ENCODE results near the gene CCDC17. TPM values are rescaled to one million over a fixed set of nuclear protein-coding genes. Genes with fewer than 3 reads are reported as not detected.

Gene CCDC17
- total and polyA plus RNA-seq, 2 of the 8 experiments (the other 6 are each of a cell fraction or from before 2014, with no cell fraction given): 0.95 to 2.0 TPM

DNA sequence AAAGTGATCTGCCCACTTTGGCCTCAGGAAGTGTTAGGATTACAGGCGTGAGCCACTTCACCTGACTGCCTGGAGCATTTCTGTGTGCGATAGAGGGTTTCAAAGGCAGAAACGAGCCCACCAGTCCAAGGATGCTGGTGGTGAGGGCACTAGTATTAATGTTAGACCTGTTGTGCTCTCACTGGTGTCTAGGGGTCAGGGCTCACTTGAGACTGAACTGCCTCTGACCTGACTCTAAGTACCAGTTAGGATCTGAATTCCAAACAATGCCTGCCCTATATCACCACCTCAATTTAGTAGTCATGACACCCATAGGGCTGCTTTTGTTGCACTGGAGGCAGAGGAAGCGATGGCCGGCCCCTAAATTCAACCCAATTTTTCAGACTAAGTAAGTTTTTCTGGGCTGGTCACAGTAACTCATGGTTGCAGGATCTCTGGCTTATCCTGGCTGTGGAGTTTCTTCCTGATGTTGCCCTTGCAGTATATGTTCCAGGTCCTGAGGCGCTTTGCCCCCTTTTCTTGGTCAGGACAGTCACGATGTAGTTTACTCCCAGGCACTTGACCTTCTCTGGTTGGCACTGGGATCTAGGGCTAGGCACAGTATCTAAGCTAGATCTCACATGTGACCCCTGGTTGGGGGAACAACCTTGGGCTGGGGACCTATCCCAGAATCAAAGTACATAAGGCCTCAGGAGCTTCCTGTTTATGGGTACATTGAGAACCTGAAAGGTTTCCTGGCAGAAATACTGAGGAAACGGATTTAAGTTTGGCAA, 4.5 kb downstream of the CCDC17 start (continued):
- TF ChIP-seq, protein P1, sequence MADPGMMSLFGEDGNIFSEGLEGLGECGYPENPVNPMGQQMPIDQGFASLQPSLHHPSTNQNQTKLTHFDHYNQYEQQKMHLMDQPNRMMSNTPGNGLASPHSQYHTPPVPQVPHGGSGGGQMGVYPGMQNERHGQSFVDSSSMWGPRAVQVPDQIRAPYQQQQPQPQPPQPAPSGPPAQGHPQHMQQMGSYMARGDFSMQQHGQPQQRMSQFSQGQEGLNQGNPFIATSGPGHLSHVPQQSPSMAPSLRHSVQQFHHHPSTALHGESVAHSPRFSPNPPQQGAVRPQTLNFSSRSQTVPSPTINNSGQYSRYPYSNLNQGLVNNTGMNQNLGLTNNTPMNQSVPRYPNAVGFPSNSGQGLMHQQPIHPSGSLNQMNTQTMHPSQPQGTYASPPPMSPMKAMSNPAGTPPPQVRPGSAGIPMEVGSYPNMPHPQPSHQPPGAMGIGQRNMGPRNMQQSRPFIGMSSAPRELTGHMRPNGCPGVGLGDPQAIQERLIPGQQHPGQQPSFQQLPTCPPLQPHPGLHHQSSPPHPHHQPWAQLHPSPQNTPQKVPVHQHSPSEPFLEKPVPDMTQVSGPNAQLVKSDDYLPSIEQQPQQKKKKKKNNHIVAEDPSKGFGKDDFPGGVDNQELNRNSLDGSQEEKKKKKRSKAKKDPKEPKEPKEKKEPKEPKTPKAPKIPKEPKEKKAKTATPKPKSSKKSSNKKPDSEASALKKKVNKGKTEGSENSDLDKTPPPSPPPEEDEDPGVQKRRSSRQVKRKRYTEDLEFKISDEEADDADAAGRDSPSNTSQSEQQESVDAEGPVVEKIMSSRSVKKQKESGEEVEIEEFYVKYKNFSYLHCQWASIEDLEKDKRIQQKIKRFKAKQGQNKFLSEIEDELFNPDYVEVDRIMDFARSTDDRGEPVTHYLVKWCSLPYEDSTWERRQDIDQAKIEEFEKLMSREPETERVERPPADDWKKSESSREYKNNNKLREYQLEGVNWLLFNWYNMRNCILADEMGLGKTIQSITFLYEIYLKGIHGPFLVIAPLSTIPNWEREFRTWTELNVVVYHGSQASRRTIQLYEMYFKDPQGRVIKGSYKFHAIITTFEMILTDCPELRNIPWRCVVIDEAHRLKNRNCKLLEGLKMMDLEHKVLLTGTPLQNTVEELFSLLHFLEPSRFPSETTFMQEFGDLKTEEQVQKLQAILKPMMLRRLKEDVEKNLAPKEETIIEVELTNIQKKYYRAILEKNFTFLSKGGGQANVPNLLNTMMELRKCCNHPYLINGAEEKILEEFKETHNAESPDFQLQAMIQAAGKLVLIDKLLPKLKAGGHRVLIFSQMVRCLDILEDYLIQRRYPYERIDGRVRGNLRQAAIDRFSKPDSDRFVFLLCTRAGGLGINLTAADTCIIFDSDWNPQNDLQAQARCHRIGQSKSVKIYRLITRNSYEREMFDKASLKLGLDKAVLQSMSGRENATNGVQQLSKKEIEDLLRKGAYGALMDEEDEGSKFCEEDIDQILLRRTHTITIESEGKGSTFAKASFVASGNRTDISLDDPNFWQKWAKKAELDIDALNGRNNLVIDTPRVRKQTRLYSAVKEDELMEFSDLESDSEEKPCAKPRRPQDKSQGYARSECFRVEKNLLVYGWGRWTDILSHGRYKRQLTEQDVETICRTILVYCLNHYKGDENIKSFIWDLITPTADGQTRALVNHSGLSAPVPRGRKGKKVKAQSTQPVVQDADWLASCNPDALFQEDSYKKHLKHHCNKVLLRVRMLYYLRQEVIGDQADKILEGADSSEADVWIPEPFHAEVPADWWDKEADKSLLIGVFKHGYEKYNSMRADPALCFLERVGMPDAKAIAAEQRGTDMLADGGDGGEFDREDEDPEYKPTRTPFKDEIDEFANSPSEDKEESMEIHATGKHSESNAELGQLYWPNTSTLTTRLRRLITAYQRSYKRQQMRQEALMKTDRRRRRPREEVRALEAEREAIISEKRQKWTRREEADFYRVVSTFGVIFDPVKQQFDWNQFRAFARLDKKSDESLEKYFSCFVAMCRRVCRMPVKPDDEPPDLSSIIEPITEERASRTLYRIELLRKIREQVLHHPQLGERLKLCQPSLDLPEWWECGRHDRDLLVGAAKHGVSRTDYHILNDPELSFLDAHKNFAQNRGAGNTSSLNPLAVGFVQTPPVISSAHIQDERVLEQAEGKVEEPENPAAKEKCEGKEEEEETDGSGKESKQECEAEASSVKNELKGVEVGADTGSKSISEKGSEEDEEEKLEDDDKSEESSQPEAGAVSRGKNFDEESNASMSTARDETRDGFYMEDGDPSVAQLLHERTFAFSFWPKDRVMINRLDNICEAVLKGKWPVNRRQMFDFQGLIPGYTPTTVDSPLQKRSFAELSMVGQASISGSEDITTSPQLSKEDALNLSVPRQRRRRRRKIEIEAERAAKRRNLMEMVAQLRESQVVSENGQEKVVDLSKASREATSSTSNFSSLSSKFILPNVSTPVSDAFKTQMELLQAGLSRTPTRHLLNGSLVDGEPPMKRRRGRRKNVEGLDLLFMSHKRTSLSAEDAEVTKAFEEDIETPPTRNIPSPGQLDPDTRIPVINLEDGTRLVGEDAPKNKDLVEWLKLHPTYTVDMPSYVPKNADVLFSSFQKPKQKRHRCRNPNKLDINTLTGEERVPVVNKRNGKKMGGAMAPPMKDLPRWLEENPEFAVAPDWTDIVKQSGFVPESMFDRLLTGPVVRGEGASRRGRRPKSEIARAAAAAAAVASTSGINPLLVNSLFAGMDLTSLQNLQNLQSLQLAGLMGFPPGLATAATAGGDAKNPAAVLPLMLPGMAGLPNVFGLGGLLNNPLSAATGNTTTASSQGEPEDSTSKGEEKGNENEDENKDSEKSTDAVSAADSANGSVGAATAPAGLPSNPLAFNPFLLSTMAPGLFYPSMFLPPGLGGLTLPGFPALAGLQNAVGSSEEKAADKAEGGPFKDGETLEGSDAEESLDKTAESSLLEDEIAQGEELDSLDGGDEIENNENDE (IDR thresholded peaks at IDR 0.05; ENCODE audit: insufficient replicate concordance, low read length): peak; percentile 14
- no peak for TF ChIP-seq SP1 (IDR thresholded peaks at IDR 0.05; ENCODE audit: low read depth, low read length)
- no peak for TF ChIP-seq RXRA (IDR thresholded peaks at IDR 0.05; ENCODE audit: insufficient read depth, low read depth, low read length)
- TF ChIP-seq RAD21 (IDR thresholded peaks at IDR 0.05 in 1 of 2, conservative IDR thresholded peaks at IDR 0.05 in 1 of 2; ENCODE audit: low read depth in 2 of 2, low read length in 2 of 2): peak in 1 of 2 experiments; percentile 26; a peak in 2 of 4 replicates
- TF ChIP-seq RFX5 (IDR thresholded peaks at IDR 0.05; ENCODE audit: borderline replicate concordance, low read depth, low read length): no peak
- TF ChIP-seq POLR2A (IDR thresholded peaks at IDR 0.05; ENCODE audit: control extremely low read depth in 1 of 2, low read depth in 2 of 2, low read length in 2 of 2): peak; percentile 22 to 68
